ENCODE data around the gene ACADSB. TPM values are rescaled to one million over a fixed set of nuclear protein-coding genes. Genes with fewer than 3 reads are reported as not detected.

ACADSB gene
- total RNA-seq, 1 experiment from 2014 or later, result 3.8 TPM

DNA sequence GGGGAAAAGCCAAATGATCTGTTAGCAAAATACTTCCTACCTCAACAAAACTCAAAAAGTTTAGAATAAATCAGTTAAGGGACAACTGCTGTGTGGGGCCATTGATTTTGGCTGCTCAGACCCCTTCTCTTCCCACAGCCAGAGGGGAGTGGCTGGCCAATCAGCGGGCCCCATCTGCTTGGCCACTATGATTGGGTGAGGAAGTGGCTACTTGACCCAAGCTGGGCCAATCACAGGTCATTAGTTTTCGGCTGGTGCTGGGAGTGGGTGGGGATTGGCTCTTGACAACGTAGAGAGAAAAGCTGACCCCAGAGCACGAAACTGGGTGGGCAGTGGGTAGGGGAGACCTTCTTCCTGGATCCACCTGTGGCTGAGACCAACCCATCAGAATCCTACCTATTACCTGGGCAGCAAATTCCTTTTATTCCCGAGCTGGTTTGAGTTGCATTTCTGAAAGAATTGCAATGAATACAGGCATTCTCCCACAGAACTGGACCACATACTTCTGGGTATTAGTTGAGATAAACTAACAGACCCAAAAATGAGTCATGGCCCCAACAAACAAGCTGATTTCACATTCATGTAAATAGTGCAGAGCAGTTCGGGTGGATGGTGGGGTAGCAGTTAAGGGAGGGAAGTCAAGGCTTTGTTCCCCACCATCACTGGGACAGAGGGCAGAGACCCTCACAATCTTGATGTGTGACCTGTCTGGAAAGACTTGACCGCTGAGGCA lies 91.4 kb downstream of the ACADSB start:
- peak; percentile 2 for DNase-seq (ENCODE audit: low read depth)

- no peak for DNase-seq (ENCODE audit: low read depth)
These were observed 93.1 kb downstream of the ACADSB start for GRCh38 chr10:123101872-123102271.

DNA sequence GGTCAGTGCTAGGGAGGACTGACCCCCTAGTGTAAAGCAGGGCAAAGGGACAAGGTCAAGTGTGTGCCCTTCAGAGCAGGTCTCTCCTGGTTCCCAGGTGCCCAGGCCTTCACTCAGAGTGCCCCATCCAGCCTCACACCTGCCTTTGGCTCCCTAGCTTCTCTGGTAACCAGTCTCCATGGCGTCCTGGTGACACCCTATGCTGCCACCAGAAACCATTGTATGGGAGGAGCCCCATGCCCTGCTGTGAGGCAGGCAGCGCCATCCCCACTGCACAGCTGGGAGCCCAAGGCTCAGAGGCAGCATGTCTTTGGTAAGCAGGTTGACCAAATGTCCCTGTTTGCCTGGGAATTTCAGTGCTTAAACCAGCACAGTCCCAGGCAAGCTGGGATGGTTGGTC lies 93.9 kb downstream of the ACADSB start:
- DNase-seq (ENCODE audit: low read depth), result no peak

- no peak for DNase-seq (ENCODE audit: low read depth)
These were observed 95.1 kb downstream of the ACADSB start for GRCh38 chr10:123103944-123104343.

Other genes starting within 250 kb of the ACADSB start
- 0.48 and 0.59 TPM in 2 replicates for gene CUZD1, start 163.1 kb upstream of the ACADSB start, total RNA-seq (2014; rRNA removed; shearing (Covaris generic))
- gene FAM24B, start 129.4 kb upstream of the ACADSB start, total RNA-seq (2014; rRNA removed; shearing (Covaris generic)), result 3.4 and 5.9 TPM in 2 replicates
- gene FAM24A, start 98.4 kb upstream of the ACADSB start, total RNA-seq (2014; rRNA removed; shearing (Covaris generic)), result not detected in 2 replicates
- gene C10orf88, start 54.8 kb upstream of the ACADSB start, total RNA-seq (2014; rRNA removed; shearing (Covaris generic)), result 6.1 and 6.4 TPM in 2 replicates
- 7.4 and 8.5 TPM in 2 replicates for gene PSTK, start 28.6 kb upstream of the ACADSB start, total RNA-seq (2014; rRNA removed; shearing (Covaris generic))
- 2.6 and 4.4 TPM in 2 replicates for gene IKZF5, start 211 bp upstream of the ACADSB start, total RNA-seq (2014; rRNA removed; shearing (Covaris generic))
- not detected in 2 replicates for gene HMX3, start 127.0 kb downstream of the ACADSB start, total RNA-seq (2014; rRNA removed; shearing (Covaris generic))
- 0.10 TPM in 1 of 2 replicates, not detected in the other for gene HMX2, start 139.1 kb downstream of the ACADSB start, total RNA-seq (2014; rRNA removed; shearing (Covaris generic))
- 234 and 262 TPM in 2 replicates for gene BUB3, start 145.4 kb downstream of the ACADSB start, total RNA-seq (2014; rRNA removed; shearing (Covaris generic))

Data from RPMI7951 (cell line).